ENCODE results near the gene COX19. TPM values are rescaled to one million over a fixed set of nuclear protein-coding genes. Genes with fewer than 3 reads are reported as not detected.

The COX19 gene
- polyA plus RNA-seq, 3 donors = 7.4 to 15.0 (median 7.6) TPM

DNA sequence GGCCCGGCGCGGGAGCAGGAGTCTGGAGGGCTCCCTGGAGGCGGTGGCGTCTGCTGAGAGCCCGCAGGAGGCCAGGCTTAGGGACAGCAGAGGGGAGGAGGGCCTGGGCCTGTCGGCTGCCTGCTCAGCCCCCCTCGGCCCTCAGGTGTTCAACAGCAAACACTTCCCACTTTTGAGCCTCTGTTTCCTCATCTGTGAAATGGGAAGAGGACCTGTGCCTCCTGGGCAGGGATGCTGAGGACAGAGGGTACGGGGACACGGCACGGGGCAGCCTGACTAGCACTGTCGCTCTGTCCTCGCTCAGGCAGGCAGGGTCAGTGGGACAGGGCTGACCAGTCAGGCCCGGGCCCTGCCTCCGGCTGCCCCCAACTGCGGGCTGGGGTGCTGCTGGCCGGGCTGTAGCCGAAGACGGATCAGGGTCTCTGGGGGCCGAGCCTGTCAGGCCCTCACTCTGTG, 8.3 kb upstream of the COX19 start:
- Histone ChIP-seq H3K27me3 (ENCODE audit: control insufficient read depth in 2 of 2, insufficient read depth in 2 of 2, low read length in 2 of 2) (peaks cover 0 to 20% of the 10 kb centered on the region in 2 donors), H3K27ac (ENCODE audit: low read depth in 1 of 2, low read length in 2 of 2) (no peak overlapping the region), H3K4me1 (ENCODE audit: control insufficient read depth in 1 of 2, insufficient read depth in 2 of 2, low read length in 2 of 2) (peaks cover 0 to 4% of the 10 kb centered on the region in 2 donors), H3K36me3 (replicated peaks in 1 of 2; ENCODE audit: control insufficient read depth in 1 of 2, insufficient read depth in 2 of 2, low read length in 2 of 2) (no peaks in the 10 kb centered on the region), H3K9ac (ENCODE audit: insufficient read depth, low read length, poor library complexity, severe bottlenecking) (no peak overlapping the region), H3K4me3 (replicated peaks in 1 of 3; ENCODE audit: low read depth in 2 of 3, low read length in 3 of 3) (no peak overlapping the region), H4K20me1 (ENCODE audit: insufficient read depth, low read length) (no peaks in the 10 kb centered on the region), H3K9me3 (replicated peaks in 1 of 2; ENCODE audit: control insufficient read depth in 1 of 2, insufficient read depth in 1 of 2, low read length in 2 of 2) (no peaks in the 10 kb centered on the region), H3K79me2 (ENCODE audit: insufficient read depth, low read length) (no peaks in the 10 kb centered on the region), H3K4me2 (replicated peaks; ENCODE audit: extremely low read depth, low read length, poor library complexity, severe bottlenecking) (no peak overlapping the region), H2AFZ (ENCODE audit: insufficient read depth, low read depth, low read length, poor library complexity, severe bottlenecking) (no peak overlapping the region)
- no peaks in the 10 kb centered on the region for H3K36me3 Mint-ChIP-seq
- no peaks in the 10 kb centered on the region for H3K4me1 Mint-ChIP-seq
- no peak for DNase-seq
- peaks cover 9 to 33% (median 11%) of the 10 kb centered on the region in 3 donors for H3K27me3 Mint-ChIP-seq (ENCODE audit: low read depth in 3 of 3)
- TF ChIP-seq, protein P1, sequence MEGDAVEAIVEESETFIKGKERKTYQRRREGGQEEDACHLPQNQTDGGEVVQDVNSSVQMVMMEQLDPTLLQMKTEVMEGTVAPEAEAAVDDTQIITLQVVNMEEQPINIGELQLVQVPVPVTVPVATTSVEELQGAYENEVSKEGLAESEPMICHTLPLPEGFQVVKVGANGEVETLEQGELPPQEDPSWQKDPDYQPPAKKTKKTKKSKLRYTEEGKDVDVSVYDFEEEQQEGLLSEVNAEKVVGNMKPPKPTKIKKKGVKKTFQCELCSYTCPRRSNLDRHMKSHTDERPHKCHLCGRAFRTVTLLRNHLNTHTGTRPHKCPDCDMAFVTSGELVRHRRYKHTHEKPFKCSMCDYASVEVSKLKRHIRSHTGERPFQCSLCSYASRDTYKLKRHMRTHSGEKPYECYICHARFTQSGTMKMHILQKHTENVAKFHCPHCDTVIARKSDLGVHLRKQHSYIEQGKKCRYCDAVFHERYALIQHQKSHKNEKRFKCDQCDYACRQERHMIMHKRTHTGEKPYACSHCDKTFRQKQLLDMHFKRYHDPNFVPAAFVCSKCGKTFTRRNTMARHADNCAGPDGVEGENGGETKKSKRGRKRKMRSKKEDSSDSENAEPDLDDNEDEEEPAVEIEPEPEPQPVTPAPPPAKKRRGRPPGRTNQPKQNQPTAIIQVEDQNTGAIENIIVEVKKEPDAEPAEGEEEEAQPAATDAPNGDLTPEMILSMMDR (IDR thresholded peaks at IDR 0.05) = no peak
- no peak overlapping the region for H3K4me3 Mint-ChIP-seq
- H3K9me3 Mint-ChIP-seq = peaks cover 0 to 1% (median 0%) of the 10 kb centered on the region in 7 donors
- intact Hi-C loops (cut with micrococcal nuclease) = no loop called here
- H3K27ac Mint-ChIP-seq = no peak overlapping the region
- WGBS (ENCODE audit: insufficient coverage) = 98% methylated on average over 19 of the region's 20 CpGs

DNA sequence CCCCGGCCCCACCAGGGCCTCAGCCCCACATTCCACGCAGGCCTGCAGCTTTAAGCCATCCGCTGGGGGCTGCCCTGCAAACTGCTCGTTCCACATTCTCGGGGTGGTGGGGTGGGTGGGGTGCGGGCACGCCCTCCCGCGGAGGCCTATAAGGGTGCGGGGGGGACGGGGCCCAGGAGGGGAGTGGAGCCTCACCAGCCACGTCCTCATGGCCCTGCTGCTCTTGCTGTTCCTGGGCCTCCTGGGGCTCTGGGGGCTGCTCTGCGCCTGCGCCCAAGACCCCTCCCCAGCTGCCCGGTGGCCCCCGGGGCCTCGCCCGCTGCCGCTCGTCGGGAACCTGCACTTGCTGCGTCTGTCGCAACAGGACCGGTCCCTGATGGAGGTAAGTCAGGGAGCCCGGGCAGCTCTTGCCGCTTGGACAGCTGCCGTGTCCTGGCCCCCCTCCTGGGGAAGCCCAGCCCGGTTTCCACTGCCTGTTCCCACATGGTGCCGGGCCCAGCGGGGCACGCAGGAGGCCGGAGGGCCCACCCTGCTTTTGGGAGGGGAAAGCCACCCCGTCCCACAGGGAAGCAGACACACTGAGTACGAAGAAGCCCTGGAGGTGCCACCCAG, 7.8 kb upstream of the COX19 start, which contains the start of gene CYP2W1:
Gene CYP2W1, plus strand, starts transcription at position 178 of the 612 bp plus-strand sequence. Its CDS starts 31 bp downstream, at position 209.
- H3K9me3 ChIP-seq (replicated peaks in 1 of 2; ENCODE audit: control insufficient read depth in 1 of 2, insufficient read depth in 1 of 2, low read length in 2 of 2) = no peaks in the 10 kb centered on the region
- H3K36me3 ChIP-seq (replicated peaks in 1 of 2; ENCODE audit: control insufficient read depth in 1 of 2, insufficient read depth in 2 of 2, low read length in 2 of 2) = no peaks in the 10 kb centered on the region
- no peak within 1 kb of the TSS for H3K4me2 ChIP-seq (replicated peaks; ENCODE audit: extremely low read depth, low read length, poor library complexity, severe bottlenecking)
- no peaks in the 10 kb centered on the region for H3K79me2 ChIP-seq (ENCODE audit: insufficient read depth, low read length)
- Mint-ChIP-seq H3K9me3 (peaks cover 0 to 1% (median 0%) of the 10 kb centered on the region in 7 donors), H3K27ac (no peak within 1 kb of the TSS), H3K4me3 (no peak within 1 kb of the TSS), H3K36me3 (no peaks in the 10 kb centered on the region), H3K4me1 (no peaks in the 10 kb centered on the region), H3K27me3 (ENCODE audit: low read depth in 3 of 3) (peaks cover 7 to 28% (median 11%) of the 10 kb centered on the region in 3 donors)
- H4K20me1 ChIP-seq (ENCODE audit: insufficient read depth, low read length) = no peaks in the 10 kb centered on the region
- WGBS (ENCODE audit: insufficient coverage) = 89% methylated on average over 29 of the region's 34 CpGs
- no peak within 1 kb of the TSS for H3K27ac ChIP-seq (ENCODE audit: low read depth in 1 of 2, low read length in 2 of 2)
- no peaks in the 10 kb centered on the region for H3K4me1 ChIP-seq (ENCODE audit: control insufficient read depth in 1 of 2, insufficient read depth in 2 of 2, low read length in 2 of 2)
- no peak within 1 kb of the TSS for H3K4me3 ChIP-seq (replicated peaks in 1 of 3; ENCODE audit: low read depth in 2 of 3, low read length in 3 of 3)
- DNase-seq = no peak
- H2AFZ ChIP-seq (ENCODE audit: insufficient read depth, low read depth, low read length, poor library complexity, severe bottlenecking) = no peak within 1 kb of the TSS
- intact Hi-C loops (cut with micrococcal nuclease) = no loop called here
- TF ChIP-seq, protein P1 (IDR thresholded peaks at IDR 0.05) = no peak
- peaks cover 0 to 15% of the 10 kb centered on the region in 2 donors for H3K27me3 ChIP-seq (ENCODE audit: control insufficient read depth in 2 of 2, insufficient read depth in 2 of 2, low read length in 2 of 2)
- H3K9ac ChIP-seq (ENCODE audit: insufficient read depth, low read length, poor library complexity, severe bottlenecking) = no peak within 1 kb of the TSS

Data from CD14-positive monocyte (primary cell).